ENCODE results near the gene ME2. TPM values are rescaled to one million over a fixed set of nuclear protein-coding genes. Genes with fewer than 3 reads are reported as not detected.

The ME2 gene
- total and polyA plus RNA-seq, 2 donors (not counting 3 experiments of a cell fraction or from before 2014, with no cell fraction given), result 28.6 to 42.4 TPM

GRCh38 chr18:50844960-50845359 is 34.0 kb upstream of the ME2 start:
- Histone ChIP-seq H3K27me3 (ENCODE audit: control insufficient read depth in 2 of 2, insufficient read depth in 2 of 2, low read length in 2 of 2) (no peaks in the 10 kb centered on the region), H3K79me2 (ENCODE audit: control insufficient read depth, insufficient read depth, low read length) (no peaks in the 10 kb centered on the region), H3K27ac (ENCODE audit: insufficient read depth, low read depth, low read length) (no peak overlapping the region), H3K4me2 (ENCODE audit: insufficient read depth, low read length) (no peak overlapping the region), H3K4me3 (replicated peaks in 1 of 3; ENCODE audit: insufficient read depth in 1 of 3, low read depth in 1 of 3, low read length in 3 of 3) (no peak overlapping the region), H3K9me3 (replicated peaks; ENCODE audit: control insufficient read depth, insufficient read depth, low read length) (no peaks in the 10 kb centered on the region), H3K9me1 (replicated peaks; ENCODE audit: control insufficient read depth, extremely low read depth, insufficient read depth, low read length) (no peaks in the 10 kb centered on the region), H3K4me1 (ENCODE audit: control insufficient read depth, extremely low read depth, insufficient read depth, low read length) (peaks cover 2% of the 10 kb centered on the region), H3K9ac (replicated peaks; ENCODE audit: extremely low read depth, insufficient read depth, low read length) (no peak overlapping the region), H3K36me3 (ENCODE audit: control insufficient read depth in 2 of 2, extremely low read depth in 1 of 2, insufficient read depth in 2 of 2, low read length in 2 of 2) (no peaks in the 10 kb centered on the region), H4K20me1 (replicated peaks; ENCODE audit: control insufficient read depth, extremely low read depth, insufficient read depth, low read length) (no peaks in the 10 kb centered on the region), H2AFZ (ENCODE audit: low read depth, low read length) (no peak overlapping the region)
- TF ChIP-seq, protein P1, sequence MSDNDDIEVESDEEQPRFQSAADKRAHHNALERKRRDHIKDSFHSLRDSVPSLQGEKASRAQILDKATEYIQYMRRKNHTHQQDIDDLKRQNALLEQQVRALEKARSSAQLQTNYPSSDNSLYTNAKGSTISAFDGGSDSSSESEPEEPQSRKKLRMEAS (IDR thresholded peaks at IDR 0.05; ENCODE audit: insufficient read depth, insufficient read length), result no peak
- no peak for TF ChIP-seq EZH2 (IDR thresholded peaks at IDR 0.05; ENCODE audit: borderline replicate concordance, low read depth, low read length, severe bottlenecking)
- intact Hi-C loops (cut with micrococcal nuclease), result no loop called here
- ChIA-PET CTCF (no interaction called here), POLR2A (no interaction called here)
- BruUV-seq (replicated peaks), result no TSS peak
- dilution Hi-C loops (cut with MboI; ENCODE audit: extremely low pct_ligation_motif_present, low sequenced_read_pairs), result no loop called here
- no peak for FAIRE-seq
- no peak for DNase-seq (ENCODE audit: low read depth, low spot score)

GRCh38 chr18:50847192-50847591 is 31.7 kb upstream of the ME2 start:
- Histone ChIP-seq H3K4me3 (replicated peaks in 1 of 3; ENCODE audit: insufficient read depth in 1 of 3, low read depth in 1 of 3, low read length in 3 of 3) (no peak overlapping the region), H3K9me3 (replicated peaks; ENCODE audit: control insufficient read depth, insufficient read depth, low read length) (no peaks in the 10 kb centered on the region), H3K4me2 (ENCODE audit: insufficient read depth, low read length) (no peak overlapping the region), H3K36me3 (ENCODE audit: control insufficient read depth in 2 of 2, extremely low read depth in 1 of 2, insufficient read depth in 2 of 2, low read length in 2 of 2) (no peaks in the 10 kb centered on the region), H3K27ac (ENCODE audit: insufficient read depth, low read depth, low read length) (no peak overlapping the region), H3K9ac (replicated peaks; ENCODE audit: extremely low read depth, insufficient read depth, low read length) (no peak overlapping the region), H3K79me2 (ENCODE audit: control insufficient read depth, insufficient read depth, low read length) (no peaks in the 10 kb centered on the region), H3K9me1 (replicated peaks; ENCODE audit: control insufficient read depth, extremely low read depth, insufficient read depth, low read length) (no peaks in the 10 kb centered on the region), H4K20me1 (replicated peaks; ENCODE audit: control insufficient read depth, extremely low read depth, insufficient read depth, low read length) (no peaks in the 10 kb centered on the region), H2AFZ (ENCODE audit: low read depth, low read length) (no peak overlapping the region), H3K4me1 (ENCODE audit: control insufficient read depth, extremely low read depth, insufficient read depth, low read length) (no peaks in the 10 kb centered on the region), H3K27me3 (ENCODE audit: control insufficient read depth in 2 of 2, insufficient read depth in 2 of 2, low read length in 2 of 2) (no peaks in the 10 kb centered on the region)
- TF ChIP-seq FOS (IDR thresholded peaks at IDR 0.05; ENCODE audit: borderline replicate concordance, insufficient read depth, low read length) (no peak), POLR2AphosphoS5 (IDR thresholded peaks at IDR 0.05; ENCODE audit: insufficient read depth, low read depth, low read length) (no peak), JUN (IDR thresholded peaks at IDR 0.05; ENCODE audit: borderline replicate concordance, insufficient read depth, insufficient read length, low read depth) (no peak), MYC (IDR thresholded peaks at IDR 0.05; ENCODE audit: low read depth, low read length) (no peak)
- TF ChIP-seq, protein P2, sequence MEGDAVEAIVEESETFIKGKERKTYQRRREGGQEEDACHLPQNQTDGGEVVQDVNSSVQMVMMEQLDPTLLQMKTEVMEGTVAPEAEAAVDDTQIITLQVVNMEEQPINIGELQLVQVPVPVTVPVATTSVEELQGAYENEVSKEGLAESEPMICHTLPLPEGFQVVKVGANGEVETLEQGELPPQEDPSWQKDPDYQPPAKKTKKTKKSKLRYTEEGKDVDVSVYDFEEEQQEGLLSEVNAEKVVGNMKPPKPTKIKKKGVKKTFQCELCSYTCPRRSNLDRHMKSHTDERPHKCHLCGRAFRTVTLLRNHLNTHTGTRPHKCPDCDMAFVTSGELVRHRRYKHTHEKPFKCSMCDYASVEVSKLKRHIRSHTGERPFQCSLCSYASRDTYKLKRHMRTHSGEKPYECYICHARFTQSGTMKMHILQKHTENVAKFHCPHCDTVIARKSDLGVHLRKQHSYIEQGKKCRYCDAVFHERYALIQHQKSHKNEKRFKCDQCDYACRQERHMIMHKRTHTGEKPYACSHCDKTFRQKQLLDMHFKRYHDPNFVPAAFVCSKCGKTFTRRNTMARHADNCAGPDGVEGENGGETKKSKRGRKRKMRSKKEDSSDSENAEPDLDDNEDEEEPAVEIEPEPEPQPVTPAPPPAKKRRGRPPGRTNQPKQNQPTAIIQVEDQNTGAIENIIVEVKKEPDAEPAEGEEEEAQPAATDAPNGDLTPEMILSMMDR (IDR thresholded peaks at IDR 0.05; ENCODE audit: extremely low read depth in 1 of 2, insufficient read depth in 1 of 2, low read depth in 1 of 2, low read length in 2 of 2), result no peak
- TF ChIP-seq, protein P1 (IDR thresholded peaks at IDR 0.05; ENCODE audit: insufficient read depth, insufficient read length), result no peak
- intact Hi-C loops (cut with micrococcal nuclease) (no loop called here), dilution Hi-C loops (cut with MboI; ENCODE audit: extremely low pct_ligation_motif_present, low sequenced_read_pairs) (no loop called here)
- ChIA-PET CTCF (interaction anchor here (0.7 to 1.1 kb wide), 2 partner anchors 10 to 49 kb away, joined by 3 read pairs; no protein-coding TSS in a partner anchor), POLR2A (no interaction called here)
- DNase-seq (ENCODE audit: low read depth, low spot score) (no peak), FAIRE-seq (no peak)
- no TSS peak for BruUV-seq (replicated peaks)

Data from endothelial cell of umbilical vein (primary cell).